H1 (cell line): ENCODE data around the gene LHFPL3. TPM values are rescaled to one million over a fixed set of nuclear protein-coding genes. Genes with fewer than 3 reads are reported as not detected.

Source experiments
- CTCF ChIA-PET: fragments of 300-600 bp; sonication (Branson Sonifier 250); formaldehyde crosslinking; loops from one replicate; lab custom pipeline; 2021; ENCODE audit not compliant: partially characterized antibody; lab: Charles Lee
- POLR2A ChIA-PET: fragments of 300-600 bp; sonication (Branson Sonifier 250); formaldehyde crosslinking; loops from one replicate; lab custom pipeline; 2021; ENCODE audit warnings: inconsistent platforms; ENCODE audit not compliant: partially characterized antibody; lab: Charles Lee
- DNase-seq, 2 experiments: peaks; one replicate each; pipeline versions ENCODE4 v3.0.0 to v3.0.0-alpha.2; 2010 to 2022; ENCODE audit warnings: low spot score in 2 of 2, low read depth in 1 of 2, mixed read lengths in 1 of 2
- FAIRE-seq: peaks from 2 replicates; lab custom pipeline; 2011; peaks lifted over from hg19 to GRCh38; lab: Jason Lieb, UNC
- H2AFZ ChIP-seq: 2 replicates; pipeline ENCODE4 v1.8.1; 2012; ENCODE audit warnings: low read length, inconsistent platforms
- H2AK5ac ChIP-seq: 2 replicates; pipeline ENCODE4 v1.6.1; 2013; ENCODE audit warnings: low read depth, low read length
- H2BK120ac ChIP-seq: replicated peaks from 2 replicates; pipeline ENCODE3; 2013; ENCODE audit warnings: low read depth, low read length, inconsistent platforms
- H2BK12ac ChIP-seq: 2 replicates; pipeline ENCODE4 v1.6.1; 2013; ENCODE audit warnings: low read depth, low read length
- H2BK15ac ChIP-seq: 2 replicates; pipeline ENCODE4 v1.6.1; 2013; ENCODE audit warnings: low read length
- H2BK20ac ChIP-seq: 2 replicates; pipeline ENCODE4 v1.6.1; 2013; ENCODE audit warnings: low read length
- H2BK5ac ChIP-seq: 2 replicates; pipeline ENCODE4 v1.6.1; 2013; ENCODE audit warnings: low read depth, low read length
- H3K14ac ChIP-seq: 2 replicates; pipeline ENCODE4 v1.6.1; 2013; ENCODE audit warnings: inconsistent platforms; ENCODE audit not compliant: insufficient read length
- H3K18ac ChIP-seq: 2 replicates; pipeline ENCODE4 v1.6.1; 2013; ENCODE audit warnings: low read length; ENCODE audit errors: extremely low read depth
- H3K23ac ChIP-seq: 2 replicates; pipeline ENCODE4 v1.6.1; 2013; ENCODE audit warnings: inconsistent platforms; ENCODE audit not compliant: insufficient read length
- H3K23me2 ChIP-seq: 2 replicates; pipeline ENCODE4 v1.6.1; 2013; ENCODE audit warnings: low read depth, low read length
- H3K27ac ChIP-seq: 2 replicates; pipeline ENCODE4 v1.6.1; 2011; ENCODE audit warnings: low read depth, low read length, inconsistent platforms
- H3K27me3 ChIP-seq, 4 experiments: replicated peaks in 1 of 4; 1 replicate in 1 of 4; 2 replicates in 3 of 4; pipeline versions ENCODE4 v1.6.1 to v1.8.1; 2011 to 2013; ENCODE audit warnings: low read length in 3 of 4, mild to moderate bottlenecking in 3 of 4, inconsistent platforms in 2 of 4, mixed read lengths in 2 of 4, moderate library complexity in 1 of 4; ENCODE audit not compliant: control insufficient read depth in 3 of 4, insufficient read depth in 3 of 4; ENCODE audit errors: extremely low read depth in 1 of 4
- H3K36me3 ChIP-seq, 4 experiments: 2 replicates each; pipeline versions ENCODE4 v1.6.1 to v1.8.1; 2011 to 2013; ENCODE audit warnings: mild to moderate bottlenecking in 4 of 4, low read length in 3 of 4, moderate library complexity in 2 of 4, control low read depth in 1 of 4, inconsistent platforms in 1 of 4; ENCODE audit not compliant: insufficient read depth in 4 of 4, control insufficient read depth in 2 of 4
- H3K4ac ChIP-seq: replicated peaks from 2 replicates; pipeline ENCODE3; 2013; ENCODE audit warnings: low read length, low read depth, mixed read lengths, inconsistent platforms; ENCODE audit not compliant: insufficient read length
- H3K4me1 ChIP-seq, 4 experiments: replicated peaks in 1 of 4; 1 replicate in 1 of 4; 2 replicates in 3 of 4; pipeline versions ENCODE4 v1.6.1 to v1.8.1; 2011 to 2013; ENCODE audit warnings: low read length in 3 of 4, inconsistent platforms in 2 of 4, mixed read lengths in 1 of 4; ENCODE audit not compliant: insufficient read depth in 4 of 4, control insufficient read depth in 3 of 4
- H3K4me2 ChIP-seq, 2 experiments: 2 replicates each; pipeline versions ENCODE4 v1.6.1 to v1.8.1; 2011 to 2013; ENCODE audit warnings: low read depth in 2 of 2, low read length in 2 of 2, control low read depth in 1 of 2, inconsistent platforms in 1 of 2, mild to moderate bottlenecking in 1 of 2; ENCODE audit not compliant: insufficient read depth in 1 of 2
- H3K4me3 ChIP-seq, 4 experiments: fragments of 200-600, 300-600 bp in 1 of 4; sonication (generic), shearing (Covaris generic), sonication (Bioruptor Twin) in 1 of 4; 2 replicates each; pipeline versions ENCODE4 v1.5.1 to v1.8.1; 2011 to 2016; ENCODE audit warnings: low read length in 4 of 4, low read depth in 3 of 4, control low read depth in 2 of 4, inconsistent platforms in 2 of 4, mild to moderate bottlenecking in 2 of 4, mixed read lengths in 1 of 4, moderate library complexity in 1 of 4; ENCODE audit not compliant: insufficient read depth in 2 of 4; ENCODE audit errors: extremely low read depth in 1 of 4
- H3K56ac ChIP-seq: replicated peaks from 2 replicates; pipeline ENCODE3; 2013; ENCODE audit warnings: low read depth, mild to moderate bottlenecking, mixed read lengths, low read length, inconsistent platforms; ENCODE audit not compliant: insufficient read length
- H3K79me1 ChIP-seq: 2 replicates; pipeline ENCODE4 v1.6.1; 2013; ENCODE audit warnings: low read depth, low read length, control low read depth
- H3K79me2 ChIP-seq, 2 experiments: 2 replicates each; pipeline versions ENCODE4 v1.6.1 to v1.8.1; 2012 to 2013; ENCODE audit warnings: low read length in 2 of 2, mild to moderate bottlenecking in 2 of 2, inconsistent platforms in 1 of 2; ENCODE audit not compliant: insufficient read depth in 2 of 2, control insufficient read depth in 1 of 2
- H3K9ac ChIP-seq, 4 experiments: replicated peaks in 1 of 4; 1 replicate in 1 of 4; 2 replicates in 3 of 4; pipeline versions ENCODE4 v1.6.1 to v1.8.1; 2011 to 2013; ENCODE audit warnings: low read depth in 3 of 4, low read length in 3 of 4, control low read depth in 2 of 4, mild to moderate bottlenecking in 2 of 4, moderate library complexity in 2 of 4, inconsistent platforms in 1 of 4; ENCODE audit errors: extremely low read depth in 1 of 4
- H3K9me3 ChIP-seq, 2 experiments: 2 replicates each; pipeline versions ENCODE4 v1.6.1 to v1.8.1; 2012 to 2013; ENCODE audit warnings: mild to moderate bottlenecking in 2 of 2, moderate library complexity in 2 of 2, control low read depth in 1 of 2, inconsistent platforms in 1 of 2, low read depth in 1 of 2, low read length in 1 of 2, mixed read lengths in 1 of 2; ENCODE audit not compliant: insufficient read depth in 2 of 2
- H4K20me1 ChIP-seq, 2 experiments: replicated peaks in 1 of 2; 2 replicates each; pipeline versions ENCODE3 to v1.8.1; 2011 to 2013; ENCODE audit warnings: inconsistent platforms in 2 of 2, low read length in 2 of 2, mild to moderate bottlenecking in 1 of 2; ENCODE audit not compliant: insufficient read depth in 2 of 2, control insufficient read depth in 1 of 2
- H4K5ac ChIP-seq: 2 replicates; pipeline ENCODE4 v1.6.1; 2013; ENCODE audit warnings: low read length, low read depth, mixed read lengths, inconsistent platforms; ENCODE audit not compliant: insufficient read length
- H4K8ac ChIP-seq: 2 replicates; pipeline ENCODE4 v1.8.0; 2013; ENCODE audit warnings: mild to moderate bottlenecking, moderate library complexity, low read length, inconsistent platforms; ENCODE audit not compliant: insufficient read depth; ENCODE audit errors: extremely low read depth
- H4K91ac ChIP-seq: replicated peaks from 2 replicates; pipeline ENCODE3; 2013; ENCODE audit warnings: low read length, mixed read lengths, inconsistent platforms; ENCODE audit not compliant: insufficient read length
- CTBP2 ChIP-seq: IDR thresholded peaks from 2 replicates; pipeline ENCODE4 v1.7.0; 2011; ENCODE audit warnings: borderline replicate concordance, mild to moderate bottlenecking, moderate library complexity, mixed read lengths, low read length; ENCODE audit not compliant: insufficient read depth, insufficient read length
- RFX5 ChIP-seq: IDR thresholded peaks from 2 replicates; pipeline ENCODE4 v1.6.1; 2011; ENCODE audit warnings: low read depth, low read length, improper control_type of control experiment, borderline replicate concordance
- WGBS, 2 experiments: shearing (Covaris generic) in 1 of 2; methylation state at CpG; one replicate each; pipeline versions ENCODE4 v1.1.6 to v1.1.7; 2013 to 2015; ENCODE audit warnings: low lambda C conversion rate in 2 of 2, mixed read lengths in 2 of 2, inconsistent platforms in 1 of 2, low coverage in 1 of 2, missing lambda C conversion rate in 1 of 2; ENCODE audit not compliant: insufficient replicate concordance in 2 of 2, insufficient coverage in 1 of 2, insufficient read length in 1 of 2; ENCODE audit errors: extremely low coverage in 1 of 2, missing lambda C conversion rate in 1 of 2; 5-methylcytosine and 5-hydroxymethylcytosine counted together
- polyA plus RNA-seq, 7 experiments: library from polyadenylated mRNA; depleted of rRNA in 3 of 7; stranded (reverse) in 5 of 7; unstranded in 2 of 7; fragments of >200 nt in 5 of 7; fragments of 200-250 nt in 2 of 7; gene quantifications; 1 replicate in 5 of 7; 2 replicates in 1 of 7; 4 replicates in 1 of 7; pipeline versions ENCODE4 v1.2.1 to v1.2.3, GENCODE V29; 2011 to 2013; ENCODE audit warnings: missing spikeins in 2 of 7, mixed read lengths in 2 of 7
- total RNA-seq: library from RNA; stranded (reverse); fragmentation: NEBNext Ultra II Directional; extraction: Animal tissue kit (Norgen Biotek cat#: 25700); gene quantifications from 2 replicates; pipeline ENCODE4 v1.2.1, GENCODE V29; 2021

LHFPL3 gene
- total and polyA plus RNA-seq, 2 of the 8 experiments (the other 6 are each of a cell fraction or from before 2014, with no cell fraction given), result 0.24 to 0.50 TPM

DNA sequence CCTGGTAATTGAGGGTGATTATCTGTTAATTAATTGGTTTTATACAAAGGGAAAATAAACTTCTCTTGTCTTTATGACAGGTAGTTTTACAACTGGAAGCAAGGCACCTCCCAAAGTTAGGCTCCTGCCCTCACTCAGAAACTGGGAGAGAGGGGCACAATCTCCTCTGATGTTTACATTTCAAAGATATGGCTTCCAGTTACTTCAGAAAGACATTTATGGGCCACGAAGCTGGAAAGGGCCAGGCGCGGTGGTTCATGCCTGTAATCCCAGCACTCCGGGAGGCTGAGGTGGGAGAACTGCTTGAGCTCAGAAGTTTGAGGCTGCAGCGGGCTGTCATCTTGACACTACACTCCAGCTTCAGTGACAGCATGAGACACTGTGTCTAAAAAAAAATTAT is 570.0 kb downstream of the LHFPL3 start:
- Histone ChIP-seq H3K18ac (no peak overlapping the region), H3K23me2 (no peaks in the 10 kb centered on the region), H3K79me1 (no peaks in the 10 kb centered on the region), H2BK20ac (no peak overlapping the region), H3K4me2 (no peak overlapping the region), H3K56ac (no peak overlapping the region), H3K14ac (no peak overlapping the region), H3K9me3 (no peaks in the 10 kb centered on the region), H3K4me3 (no peak overlapping the region), H3K79me2 (no peaks in the 10 kb centered on the region), H3K27me3 (no peaks in the 10 kb centered on the region; a peak in 1 of 7 replicates), H2AFZ (no peak overlapping the region), H3K36me3 (no peaks in the 10 kb centered on the region), H2AK5ac (no peak overlapping the region), H3K4me1 (no peaks in the 10 kb centered on the region), H2BK120ac (no peak overlapping the region), H4K5ac (no peak overlapping the region), H2BK12ac (no peak overlapping the region), H2BK5ac (no peak overlapping the region), H4K91ac (no peak overlapping the region), H3K27ac (no peak overlapping the region), H3K23ac (no peak overlapping the region), H3K4ac (no peak overlapping the region), H2BK15ac (no peak overlapping the region), H4K20me1 (no peaks in the 10 kb centered on the region), H3K9ac (no peak overlapping the region), H4K8ac (no peak overlapping the region)
- no peak for DNase-seq
- 73% methylated on average over 5 of the region's 5 CpGs; no CpG with 5 or more reads in 1 of the 2 experiments for WGBS, 2 experiments
- FAIRE-seq, result no peak
- POLR2A ChIA-PET, result no interaction called here
- CTCF ChIA-PET, result interaction anchor here (1.2 to 8.3 kb wide), 4 partner anchors 10 to 23 kb away, joined by 3 to 83 read pairs (median 7); no protein-coding TSS in a partner anchor
- TF ChIP-seq RFX5 (no peak), CTBP2 (no peak)
